NCI-H446 (cell line): ENCODE data around the gene F7.
"Not testable (repeated sequence)": the region's sequence is repeated elsewhere in the genome, so short reads cannot be mapped to it uniquely, and the experiment has no call there.

Experiments
- DNase-seq, 2 experiments: peaks; one replicate each; lab custom pipeline; 2025; lab: John Stamatoyannopoulos, UW

The F7 gene

DNA sequence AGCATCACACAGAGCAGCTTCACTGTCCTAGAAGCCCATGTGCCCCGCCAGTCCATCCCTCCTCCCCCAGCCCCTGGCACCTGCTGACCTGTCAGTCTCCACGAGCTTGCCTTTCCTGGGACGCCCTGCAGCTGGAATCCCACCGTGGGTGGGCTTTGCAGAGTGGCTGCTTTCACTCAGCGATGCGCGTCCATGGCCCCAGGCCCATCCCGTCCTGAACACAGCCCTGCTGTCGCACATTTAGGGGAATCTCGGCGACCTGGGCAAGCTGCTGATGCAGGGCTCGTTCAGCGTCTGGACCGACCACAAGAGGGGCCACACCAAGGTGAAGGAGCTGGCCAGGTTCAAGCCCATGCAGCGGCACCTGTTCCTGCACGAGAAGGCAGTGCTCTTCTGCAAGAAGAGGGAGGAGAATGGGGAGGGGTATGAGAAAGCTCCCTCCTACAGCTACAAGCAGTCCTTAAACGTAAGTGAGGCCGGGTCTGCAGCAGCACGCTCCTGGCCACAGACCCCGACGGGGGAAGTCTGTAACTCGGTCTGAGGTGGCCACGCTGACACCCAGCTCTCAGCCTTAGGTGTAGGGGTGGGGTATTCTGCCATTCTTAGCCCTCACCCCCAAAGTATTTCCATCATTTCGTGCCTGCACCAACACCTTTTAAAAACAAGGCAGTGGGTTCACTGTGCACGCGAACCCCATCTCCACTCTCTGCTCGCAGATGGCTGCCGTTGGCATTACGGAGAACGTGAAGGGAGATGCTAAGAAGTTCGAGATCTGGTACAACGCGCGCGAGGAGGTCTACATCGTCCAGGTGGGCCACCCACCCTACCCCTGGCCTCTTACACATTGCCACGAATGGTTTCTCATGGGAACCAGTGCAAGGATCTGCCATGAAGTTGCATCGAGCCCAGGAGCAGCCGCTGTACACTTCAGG lies 18.3 kb upstream of the F7 start:
- no peak for DNase-seq

DNA sequence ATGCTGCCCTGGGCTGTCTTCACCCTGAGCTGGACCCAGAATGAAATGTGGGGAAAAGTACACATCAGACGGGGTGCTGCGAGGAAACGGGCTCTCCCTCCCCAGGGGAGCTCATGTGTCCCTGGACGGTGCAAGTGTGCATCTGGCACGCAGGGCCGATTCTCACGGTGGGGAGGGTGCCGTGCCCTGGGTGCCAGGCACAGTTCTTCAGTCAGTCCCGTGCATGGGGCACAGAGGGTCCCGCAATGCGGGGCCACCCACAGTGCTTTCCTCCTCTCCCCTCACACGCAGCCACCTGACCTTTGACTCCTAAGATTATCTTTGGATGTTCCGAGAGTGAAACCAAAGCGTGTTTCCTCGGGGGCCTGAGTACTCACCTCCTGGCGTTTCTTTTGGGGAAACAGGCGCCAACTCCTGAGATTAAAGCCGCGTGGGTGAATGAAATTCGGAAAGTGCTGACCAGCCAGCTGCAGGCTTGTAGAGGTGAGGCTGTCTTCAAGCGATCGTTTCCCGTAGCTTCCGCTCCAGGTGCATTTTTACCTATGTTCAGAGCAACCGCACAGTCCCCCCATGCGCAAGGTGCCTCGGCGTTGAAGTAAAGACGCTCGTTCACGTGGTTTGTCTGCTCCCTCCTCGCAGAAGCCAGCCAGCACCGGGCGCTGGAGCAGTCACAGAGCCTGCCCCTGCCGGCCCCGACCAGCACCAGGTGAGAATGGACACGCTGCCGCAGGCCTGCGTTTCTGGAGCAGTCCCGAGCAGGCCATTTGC lies 17.5 kb upstream of the F7 start:
- no peak for DNase-seq

DNA sequence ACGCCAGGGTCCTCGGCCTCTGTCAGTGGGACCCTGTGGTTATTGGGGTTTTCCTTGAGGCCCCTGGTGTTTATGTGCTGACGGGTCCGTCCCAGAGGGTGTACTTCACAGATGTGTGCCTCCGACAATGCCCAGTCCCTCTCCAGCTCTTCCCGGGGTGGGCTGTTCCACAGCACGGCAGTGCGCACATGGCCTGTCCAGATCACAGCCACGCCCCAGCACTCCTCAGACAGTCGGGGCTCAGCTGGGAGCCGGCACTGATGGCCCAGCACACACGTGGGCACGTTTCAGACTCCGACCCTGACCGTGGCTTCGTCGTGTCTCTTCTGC lies 16.9 kb upstream of the F7 start:
- DNase-seq, result no peak

DNA sequence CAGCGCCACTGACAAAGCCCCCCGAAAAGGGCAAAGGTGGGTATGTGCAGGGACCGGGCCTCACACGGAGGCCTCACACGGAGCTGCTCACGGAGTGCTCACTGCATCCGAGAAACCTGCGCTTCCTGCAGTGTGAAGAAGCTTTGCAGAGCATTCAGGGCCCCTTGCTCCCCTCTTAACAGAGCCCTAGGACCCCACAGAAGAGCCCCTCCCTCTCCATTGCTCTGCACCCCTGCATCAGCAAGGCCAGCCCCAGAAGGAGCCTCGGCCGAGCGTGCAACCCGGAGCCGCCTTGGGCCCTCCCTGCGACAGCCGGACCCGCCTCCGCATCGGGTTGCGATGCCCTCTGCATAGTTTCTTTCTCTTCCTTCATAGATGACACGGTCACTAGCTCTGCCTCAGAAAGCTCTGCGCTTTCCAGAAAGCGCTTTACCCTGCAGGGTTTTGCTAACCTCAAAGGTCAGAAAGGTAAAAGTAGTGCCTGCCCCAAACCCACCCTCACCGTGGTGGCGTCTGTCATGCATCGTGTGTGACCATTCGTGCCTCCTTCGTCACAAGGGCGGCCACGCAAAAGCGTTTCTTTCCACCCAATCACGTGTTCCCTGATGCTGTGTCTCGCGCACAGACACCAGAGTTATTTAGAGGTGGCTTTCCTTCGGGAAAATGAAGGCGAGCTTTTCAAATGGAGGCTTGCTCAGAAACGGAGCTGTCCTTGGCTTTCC lies 15.7 kb upstream of the F7 start:
- DNase-seq, result no peak

DNA sequence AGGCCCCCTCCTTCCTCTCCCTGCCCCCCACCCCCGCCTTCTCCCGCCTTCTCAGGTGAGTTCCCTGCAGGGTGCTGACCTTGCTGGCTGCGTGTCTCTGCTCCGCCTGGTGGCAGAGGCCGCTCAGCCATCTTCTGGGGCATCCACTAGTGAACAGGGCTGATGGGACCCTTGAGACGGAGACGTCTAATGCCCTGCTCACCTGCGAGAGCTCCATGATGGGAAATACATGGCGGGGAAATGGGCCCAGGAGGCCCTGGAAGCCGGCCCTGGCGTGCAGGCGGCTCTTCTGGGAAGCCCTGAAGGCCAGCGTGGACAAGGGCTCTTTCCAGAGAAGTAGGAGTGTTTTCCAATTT lies 15.2 kb upstream of the F7 start:
- no peak for DNase-seq

DNA sequence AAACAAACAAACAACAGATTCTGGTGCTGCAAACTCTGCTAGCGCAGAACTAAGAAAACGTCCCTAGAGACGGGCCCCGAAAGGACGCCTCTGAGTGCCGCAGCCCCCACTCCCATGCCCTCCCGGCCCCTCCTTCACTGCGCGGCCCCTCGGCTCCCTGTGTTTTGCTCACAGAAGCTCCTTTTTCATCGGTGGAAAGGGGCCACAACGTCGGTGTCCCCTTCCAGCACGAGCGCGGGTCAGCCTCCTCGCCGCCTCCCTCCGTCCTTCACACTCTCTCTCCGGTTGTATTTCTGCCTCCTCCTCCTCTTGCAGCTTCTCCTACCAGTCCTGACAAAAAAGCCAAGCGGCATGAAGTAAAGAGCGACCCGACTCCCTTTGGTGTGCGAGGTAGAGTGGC lies 14.8 kb upstream of the F7 start:
- no peak for DNase-seq

DNA sequence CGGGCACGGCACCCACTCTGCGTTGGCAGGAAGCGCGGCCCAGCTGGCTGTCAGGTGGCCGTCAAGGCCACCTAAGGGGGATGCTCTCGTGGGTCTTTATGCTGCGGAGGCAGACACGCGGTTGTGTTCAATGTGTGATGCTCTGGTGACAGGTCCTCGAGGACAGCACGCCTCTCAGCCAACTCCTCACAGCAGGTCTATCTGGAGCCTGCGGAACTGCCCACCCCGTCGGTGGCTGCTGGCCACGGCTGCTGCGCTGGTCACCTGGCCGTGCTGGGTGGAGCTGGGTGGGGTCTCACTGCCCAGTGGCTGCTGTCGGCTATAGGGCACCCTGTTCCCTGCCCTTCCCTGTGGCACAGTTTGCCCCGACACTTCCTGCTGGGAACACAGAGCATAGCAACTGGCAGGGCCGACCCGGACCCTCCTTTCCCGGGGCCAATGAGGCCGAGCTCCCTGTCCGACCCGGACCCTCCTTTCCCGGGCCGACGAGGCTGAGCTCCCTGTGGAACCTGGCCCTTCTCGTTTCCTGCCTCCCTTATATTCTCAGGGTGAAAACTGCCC lies 14.3 kb upstream of the F7 start:
- DNase-seq, result no peak

DNA sequence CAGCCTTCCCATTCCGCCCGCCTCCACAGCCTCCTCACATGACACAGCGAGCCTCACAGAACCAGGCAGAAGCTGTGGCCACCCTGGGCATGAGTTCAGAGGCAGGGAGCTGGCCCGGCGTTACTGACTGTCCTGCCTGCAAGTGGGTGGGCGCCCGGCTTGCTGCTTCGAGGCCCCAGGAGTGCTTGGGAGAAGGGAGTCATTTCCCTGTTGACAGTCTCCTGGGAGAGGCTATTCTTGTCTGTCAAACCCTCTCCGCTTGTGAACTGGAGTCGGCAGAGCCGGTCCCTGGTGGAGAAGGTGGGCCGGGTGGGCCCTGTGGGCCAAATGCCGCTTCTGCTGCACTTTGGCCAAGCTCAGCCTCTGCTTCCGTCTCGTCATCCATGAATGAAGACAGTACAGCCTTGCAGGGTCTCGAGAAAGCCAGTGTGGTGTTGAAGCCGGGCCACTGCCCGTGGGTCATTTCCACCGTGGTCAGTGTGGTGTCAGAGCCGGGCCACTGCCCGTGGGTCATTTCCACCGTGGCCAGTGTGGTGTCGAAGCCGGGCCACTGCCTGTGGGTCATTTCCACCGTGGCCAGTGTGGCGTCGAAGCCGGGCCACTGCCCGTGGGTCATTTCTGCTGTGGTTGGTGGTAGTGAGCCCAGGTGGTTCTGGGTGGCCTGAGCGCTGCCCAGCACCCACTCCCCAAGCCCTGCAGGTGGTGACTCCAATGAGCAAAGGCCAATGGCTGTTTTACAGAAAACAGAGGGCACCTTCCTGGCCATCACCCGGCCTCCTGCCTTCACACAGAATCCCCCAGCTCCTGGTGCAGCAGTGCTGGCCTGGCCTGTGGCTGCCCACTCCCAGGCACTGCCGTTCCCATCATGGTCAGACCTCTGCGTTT lies 13.5 kb upstream of the F7 start:
- no peak for DNase-seq

DNA sequence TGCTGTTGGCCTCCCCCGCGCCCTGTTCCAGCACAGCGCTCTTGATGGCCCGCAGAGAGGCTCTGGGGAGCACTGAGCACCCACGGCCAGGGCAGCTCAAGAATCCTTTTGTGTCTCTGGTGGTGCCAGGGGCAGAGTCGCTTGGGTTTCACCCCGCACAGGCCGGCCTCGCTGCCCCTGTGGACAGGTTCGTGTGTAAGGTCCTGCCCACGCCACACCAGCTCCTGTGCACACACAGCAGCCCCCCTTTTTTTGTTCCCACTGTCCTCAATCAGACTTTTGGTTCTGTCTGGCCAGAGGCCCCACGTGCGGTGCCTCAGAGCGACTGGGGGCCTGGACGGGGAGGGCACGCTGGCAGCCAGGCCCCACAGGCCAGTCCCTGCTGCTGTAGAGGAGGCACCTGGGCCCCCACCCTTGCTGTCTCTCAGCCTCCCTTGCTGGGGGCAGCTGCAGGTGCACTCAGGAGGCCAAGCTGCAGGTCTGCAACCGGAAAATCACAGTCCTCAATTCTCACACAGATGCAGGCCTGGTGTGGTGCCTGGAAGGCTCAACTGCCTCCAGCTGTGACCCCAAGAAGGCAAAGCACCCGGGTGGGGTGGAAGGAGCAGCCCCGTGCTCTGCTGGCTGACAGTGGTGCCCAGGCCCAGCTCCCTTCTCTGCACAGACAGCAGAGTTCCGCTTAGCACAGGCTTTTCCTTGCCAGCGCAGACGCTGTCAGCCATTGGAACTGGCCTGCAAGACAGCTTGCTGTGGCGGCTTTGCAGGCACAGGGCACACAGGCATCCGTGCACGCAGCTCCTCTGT lies 12.6 kb upstream of the F7 start:
- no peak for DNase-seq

DNA sequence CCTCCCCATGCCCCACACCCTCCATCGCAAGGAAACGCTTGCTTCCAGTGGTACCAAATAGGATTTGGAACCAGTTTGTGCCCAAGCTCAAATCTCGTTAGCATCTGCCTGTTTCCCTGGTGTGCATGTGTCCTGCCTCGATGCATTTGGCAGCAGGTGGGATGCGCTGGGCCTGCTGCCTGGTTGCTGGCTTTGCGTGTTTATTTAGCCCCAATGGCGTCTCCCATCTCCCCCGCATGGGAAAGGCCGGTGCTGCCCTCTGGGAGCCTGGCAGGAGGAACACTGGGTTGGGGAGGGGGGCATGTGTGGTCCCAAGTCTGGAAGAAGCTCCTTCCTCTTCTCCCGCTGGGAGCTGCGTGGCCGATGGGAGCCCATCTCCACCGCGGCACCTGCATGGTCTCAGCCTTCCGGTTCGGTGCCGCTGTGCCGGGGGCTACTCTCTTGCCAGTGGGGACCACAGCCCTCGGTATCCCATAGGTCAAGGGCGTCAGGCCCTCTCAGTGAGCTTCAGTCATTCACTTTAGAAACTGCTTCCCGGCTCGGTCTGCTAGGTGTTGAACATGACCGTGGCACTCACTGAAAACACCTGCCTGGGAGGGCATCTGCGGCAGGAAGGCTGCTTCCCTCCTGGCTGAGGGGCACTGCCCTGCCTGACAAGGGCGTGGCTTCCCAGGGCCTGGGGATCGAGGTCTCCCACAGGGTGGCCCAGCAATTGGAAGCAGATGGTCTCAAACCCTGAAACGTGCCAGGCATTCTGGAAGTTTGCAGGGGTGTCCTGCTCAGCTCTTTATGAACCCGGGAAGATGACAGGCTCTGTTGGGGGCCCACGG lies 11.8 kb upstream of the F7 start:
- DNase-seq, result no peak

DNA sequence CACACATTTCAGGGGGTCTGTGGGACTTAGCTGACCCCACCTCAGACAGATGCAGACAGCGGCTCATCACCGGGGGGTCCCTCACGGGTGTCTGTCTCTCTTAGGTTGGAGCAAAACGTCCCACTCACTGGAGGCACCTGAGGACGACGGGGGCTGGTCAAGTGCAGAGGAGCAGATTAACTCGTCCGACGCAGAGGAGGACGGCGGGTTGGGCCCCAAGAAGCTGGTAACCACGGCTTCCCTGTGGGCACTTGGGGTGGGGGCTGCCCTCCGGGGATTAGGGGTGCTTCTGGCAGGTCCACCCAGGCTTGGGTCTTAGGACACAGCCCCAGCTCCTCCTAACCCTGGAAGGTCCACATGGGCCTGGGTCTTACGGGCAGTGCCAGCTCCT lies 11.2 kb upstream of the F7 start:
- no peak for DNase-seq

DNA sequence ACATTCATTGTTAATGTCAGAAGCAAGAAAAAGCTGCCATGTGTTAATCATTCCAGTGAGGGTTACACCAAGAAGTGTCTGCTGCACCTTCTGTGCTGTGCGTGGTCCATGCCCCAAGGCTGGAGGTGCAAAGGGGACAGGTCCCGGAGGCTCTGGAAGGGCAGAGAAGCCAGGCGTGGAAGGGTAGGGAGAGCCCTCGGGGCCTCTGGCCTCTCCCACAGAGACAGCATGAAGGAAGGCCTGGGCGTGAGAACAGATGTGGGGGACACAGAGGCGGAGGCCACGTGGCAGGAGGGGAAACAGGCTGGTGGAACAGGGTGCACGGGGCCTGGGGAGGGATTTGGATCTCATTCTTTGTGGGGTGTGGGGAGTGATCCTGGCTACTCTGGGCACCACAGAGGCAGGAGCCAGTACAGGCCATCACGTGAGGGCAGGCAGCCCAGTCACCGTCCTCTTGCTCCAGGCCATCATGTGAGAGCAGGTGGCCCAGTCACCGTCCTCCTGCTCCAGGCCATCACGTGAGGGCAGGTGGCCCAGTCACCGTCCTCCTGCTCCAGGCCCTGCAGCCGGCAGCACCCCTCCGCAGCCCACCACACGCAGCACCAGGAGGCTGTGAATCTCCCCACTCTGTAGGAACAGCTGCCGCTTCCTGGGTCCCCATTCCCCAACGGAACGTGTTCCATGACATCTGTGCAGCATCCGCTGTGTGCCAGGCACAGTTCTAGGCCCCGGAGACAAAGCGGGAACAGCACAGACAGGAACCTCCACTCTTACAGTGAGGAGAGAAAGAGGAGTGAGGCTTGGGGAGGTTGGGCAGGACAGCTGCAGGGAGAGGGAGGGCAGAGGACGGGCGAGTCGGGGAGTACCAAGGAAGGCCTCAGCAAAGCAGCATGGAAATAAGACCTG lies 10.2 kb upstream of the F7 start:
- DNase-seq, result no peak

DNA sequence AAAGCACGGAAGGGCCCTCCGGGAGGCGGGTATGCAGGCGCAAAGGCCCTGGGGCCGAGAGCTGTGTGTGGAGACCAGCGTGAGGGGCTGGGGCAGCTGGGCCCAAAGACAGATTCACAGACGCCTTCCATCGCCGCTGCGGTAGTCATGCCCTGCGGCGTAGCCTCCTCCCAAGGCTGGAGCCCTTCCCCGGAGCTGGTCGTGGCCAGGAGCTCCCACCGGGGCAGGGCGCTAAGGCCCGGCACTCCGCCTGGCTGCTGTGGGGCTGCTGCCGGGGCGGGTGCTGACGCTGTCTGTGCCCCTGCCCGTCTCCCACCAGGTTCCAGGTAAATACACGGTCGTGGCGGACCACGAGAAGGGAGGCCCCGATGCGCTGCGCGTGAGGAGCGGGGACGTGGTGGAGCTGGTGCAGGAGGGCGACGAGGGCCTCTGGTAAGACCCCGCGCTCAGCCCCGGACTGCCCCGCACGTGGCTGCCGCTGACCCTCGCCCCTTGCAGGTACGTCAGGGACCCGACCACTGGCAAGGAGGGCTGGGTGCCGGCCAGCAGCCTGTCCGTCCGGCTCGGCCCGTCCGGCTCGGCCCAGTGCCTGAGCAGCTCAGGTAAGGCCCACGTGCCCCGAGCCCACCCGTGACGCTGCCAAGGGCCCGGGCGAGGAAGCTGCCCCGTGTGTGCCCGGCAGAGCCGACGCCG lies 9.4 kb upstream of the F7 start:
- no peak for DNase-seq

DNA sequence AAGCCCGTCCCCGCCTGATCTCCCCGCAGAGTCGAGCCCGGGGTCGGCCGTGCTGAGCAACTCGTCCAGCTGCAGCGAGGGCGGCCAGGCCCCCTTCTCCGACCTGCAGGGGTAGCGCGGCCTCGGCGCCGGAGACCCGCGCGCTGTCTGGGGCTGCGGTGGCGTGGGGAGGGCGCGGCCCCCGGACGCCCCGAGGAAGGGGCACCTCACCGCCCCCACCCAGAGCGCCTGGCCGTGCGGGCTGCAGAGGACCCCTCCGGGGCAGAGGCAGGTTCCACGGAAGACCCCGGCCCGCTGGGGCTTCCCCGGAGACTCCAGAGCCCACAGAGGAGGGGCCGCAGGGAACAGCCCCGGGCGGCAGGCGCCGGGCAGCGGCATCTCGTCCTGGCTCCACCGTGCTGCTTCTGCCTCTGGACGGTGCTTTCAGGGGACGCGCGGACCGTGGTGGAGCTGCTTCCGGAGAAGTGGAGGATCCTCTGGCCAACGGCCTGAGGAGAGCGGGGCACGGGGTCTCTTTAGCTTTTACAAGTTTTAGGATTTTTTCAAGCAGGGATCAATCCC lies 8.8 kb upstream of the F7 start:
- DNase-seq, result no peak

DNA sequence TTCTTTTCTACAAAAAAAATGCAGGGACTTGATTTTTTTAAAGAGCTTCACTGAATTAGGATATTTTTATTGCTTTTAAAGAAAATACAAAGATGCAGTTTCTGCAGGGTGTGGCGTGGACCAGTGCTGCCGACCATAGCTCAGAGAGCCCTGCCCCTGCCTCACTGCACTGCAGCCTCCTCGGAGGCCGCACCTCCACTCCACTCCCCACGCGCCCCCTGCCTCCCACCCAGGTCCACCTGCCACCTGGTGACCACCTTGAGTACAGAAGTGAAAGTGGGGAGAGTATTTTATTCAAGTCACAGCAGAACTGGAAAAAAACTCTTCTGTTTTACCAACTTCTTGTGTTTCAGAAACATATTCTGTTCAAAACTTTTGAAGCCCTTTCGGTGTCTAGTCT lies 7.9 kb upstream of the F7 start:
- DNase-seq, result no peak

DNA sequence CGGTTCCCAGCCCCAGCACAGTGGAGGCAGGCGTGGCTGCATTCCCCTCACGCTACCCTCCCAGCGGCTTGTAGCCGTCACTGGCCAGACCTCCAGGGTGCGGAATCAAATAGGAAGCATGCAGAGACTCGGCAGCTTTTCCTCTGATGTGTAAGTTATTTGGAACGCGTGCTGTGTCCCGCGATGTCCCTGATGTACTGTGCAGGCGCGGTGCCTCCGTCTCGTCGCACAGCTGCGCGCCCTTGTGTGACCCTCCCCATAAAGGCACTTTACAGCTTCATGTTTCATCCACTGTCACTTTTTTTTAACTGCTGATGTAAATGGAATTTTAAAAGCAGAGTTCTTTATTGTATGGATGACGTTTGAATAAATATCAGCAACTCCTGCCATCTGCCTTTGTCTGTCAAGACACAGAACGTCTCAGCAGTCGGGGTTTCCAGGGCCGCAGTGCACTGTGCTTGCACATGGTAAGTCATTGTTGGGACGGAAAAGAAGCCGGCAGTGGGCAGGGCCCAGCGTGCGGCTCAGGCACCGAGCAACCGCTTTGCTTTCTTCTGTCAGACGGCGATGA lies 7.3 kb upstream of the F7 start:
- DNase-seq, result no peak

DNA sequence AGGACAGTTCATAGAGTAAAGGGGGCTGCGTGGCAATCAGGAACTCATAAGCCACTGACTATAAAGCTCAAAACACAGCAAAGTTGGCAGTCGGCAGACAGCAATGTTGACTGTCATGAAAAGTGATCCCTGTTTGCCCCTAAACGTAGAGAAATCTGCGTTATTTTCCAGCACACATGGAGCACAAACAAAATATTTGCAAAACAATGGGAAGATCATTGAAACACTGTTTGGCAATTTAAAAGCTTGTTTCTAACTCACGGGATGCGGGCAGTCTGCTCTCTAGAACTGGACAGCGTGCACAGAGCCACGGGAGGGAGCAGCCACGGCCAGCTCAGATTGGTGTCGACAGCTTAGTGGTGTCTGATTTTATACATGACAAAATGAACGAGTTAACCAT lies 6.4 kb upstream of the F7 start:
- no peak for DNase-seq

DNA sequence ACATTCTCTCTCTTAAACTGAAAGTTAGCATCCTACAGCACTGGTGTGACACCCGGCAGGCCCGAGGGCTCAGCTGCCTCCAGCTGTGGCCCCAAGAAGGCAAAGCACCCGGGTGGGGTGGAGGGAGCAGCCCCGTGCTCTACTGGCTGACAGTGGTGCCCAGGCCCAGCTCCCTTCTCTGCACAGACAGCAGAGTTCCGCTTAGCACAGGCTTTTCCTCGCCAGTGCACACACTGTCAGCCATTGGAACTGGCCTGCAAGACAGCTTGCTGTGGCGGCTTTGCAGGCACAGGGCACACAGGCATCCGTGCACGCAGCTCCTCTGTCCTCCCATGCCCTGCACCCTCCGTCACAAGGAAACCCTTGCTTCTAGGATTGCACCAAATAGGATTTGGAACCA lies 3.3 kb upstream of the F7 start:
- DNase-seq, result not testable (repeated sequence)
